K562 (cell line): ENCODE data around the gene IFFO2. TPM values are rescaled to one million over a fixed set of nuclear protein-coding genes. Genes with fewer than 3 reads are reported as not detected.

Source experiments
- ARID1B ChIP-seq: fragments of 450-650 bp; IDR thresholded peaks from 2 replicates; pipeline ENCODE4 v1.6.1; 2016; ENCODE audit warnings: antibody characterized with exemption, mild to moderate bottlenecking, inconsistent platforms
- CREM ChIP-seq: IDR thresholded peaks from 2 replicates; pipeline ENCODE4 v1.6.1; 2014; ENCODE audit warnings: antibody characterized with exemption, low read depth
- NRF1 ChIP-seq, 2 experiments: fragments of 450-650 bp; IDR thresholded peaks in 1 of 2; conservative IDR thresholded peaks in 1 of 2; 2 replicates each; pipeline ENCODE4 v1.6.1; 2014; ENCODE audit warnings: mild to moderate bottlenecking in 2 of 2
- SIN3A ChIP-seq, 2 experiments: fragments of 150-350 bp in 1 of 2; IDR thresholded peaks; 2 replicates each; pipeline ENCODE4 v1.6.1; 2011 to 2016; ENCODE audit warnings: borderline replicate concordance in 2 of 2, low read depth in 2 of 2, low read length in 2 of 2, mild to moderate bottlenecking in 2 of 2, moderate library complexity in 2 of 2; ENCODE audit not compliant: control insufficient read depth in 1 of 2
- ZBTB7A ChIP-seq: IDR thresholded peaks from 2 replicates; pipeline ENCODE4 v1.6.1; 2011; ENCODE audit warnings: low read depth, mild to moderate bottlenecking, low read length, moderate library complexity, borderline replicate concordance; ENCODE audit not compliant: control insufficient read depth
- polyA plus RNA-seq, 8 experiments: library from polyadenylated mRNA; depleted of rRNA in 4 of 8; stranded (reverse) in 5 of 8; unstranded in 3 of 8; fragments of >200 nt; fragmentation: Nextera tagmentation in 2 of 8; fragmentation: Illumina TruSeq in 1 of 8; extraction: Ambion mirVana in 2 of 8; extraction: Trizol in 1 of 8; gene quantifications; 2 replicates each; pipeline versions ENCODE4 v1.2.1 to v1.2.3, GENCODE V29; 2011 to 2014; ENCODE audit warnings: inconsistent platforms in 1 of 8, missing spikeins in 1 of 8
- total RNA-seq, 7 experiments: library from RNA; depleted of rRNA in 6 of 7; stranded (reverse); fragments of >200 nt in 6 of 7; fragmentation: Illumina TruSeq in 2 of 7; extraction: Trizol in 2 of 7; gene quantifications; 2 replicates each; pipeline versions ENCODE4 v1.2.1 to v1.2.3, GENCODE V29; 2011 to 2021; ENCODE audit warnings: low replicate concordance in 1 of 7
- TF ChIP-seq, protein P1 (sequence below): sonication (generic); formaldehyde crosslinking; IDR thresholded peaks from 2 replicates; pipeline ENCODE4 v1.8.0; 2023; ENCODE audit warnings: mild to moderate bottlenecking, missing genetic modification reagents
- TF ChIP-seq, protein P2 (sequence below): fragments of 200-800 bp; sonication (Bioruptor generic); IDR thresholded peaks from 2 replicates; pipeline ENCODE4 v1.6.1; 2017; ENCODE audit warnings: missing genetic modification characterization, missing compliant biosample characterization
- TF ChIP-seq, protein P3 (sequence below), 2 experiments: fragments of 450-650 bp in 1 of 2; sonication (generic) in 1 of 2; formaldehyde crosslinking in 1 of 2; IDR thresholded peaks in 1 of 2; conservative IDR thresholded peaks in 1 of 2; 2 replicates each; pipeline versions ENCODE4 v1.6.1 to v1.8.1; 2016 to 2023; ENCODE audit warnings: mild to moderate bottlenecking in 2 of 2, moderate library complexity in 2 of 2, inconsistent platforms in 1 of 2, missing genetic modification reagents in 1 of 2
- TF ChIP-seq, protein P4 (sequence below): fragments of 450-650 bp; formaldehyde crosslinking; IDR thresholded peaks from 2 replicates; pipeline ENCODE4 v1.4.0; 2020; ENCODE audit warnings: mild to moderate bottlenecking, moderate library complexity

IFFO2 gene
- total and polyA plus RNA-seq, 9 of the 15 experiments (the other 6 are each of a cell fraction or from before 2014, with no cell fraction given), result 0.15 to 1.0 (median 0.44) TPM; not detected in 2

DNA sequence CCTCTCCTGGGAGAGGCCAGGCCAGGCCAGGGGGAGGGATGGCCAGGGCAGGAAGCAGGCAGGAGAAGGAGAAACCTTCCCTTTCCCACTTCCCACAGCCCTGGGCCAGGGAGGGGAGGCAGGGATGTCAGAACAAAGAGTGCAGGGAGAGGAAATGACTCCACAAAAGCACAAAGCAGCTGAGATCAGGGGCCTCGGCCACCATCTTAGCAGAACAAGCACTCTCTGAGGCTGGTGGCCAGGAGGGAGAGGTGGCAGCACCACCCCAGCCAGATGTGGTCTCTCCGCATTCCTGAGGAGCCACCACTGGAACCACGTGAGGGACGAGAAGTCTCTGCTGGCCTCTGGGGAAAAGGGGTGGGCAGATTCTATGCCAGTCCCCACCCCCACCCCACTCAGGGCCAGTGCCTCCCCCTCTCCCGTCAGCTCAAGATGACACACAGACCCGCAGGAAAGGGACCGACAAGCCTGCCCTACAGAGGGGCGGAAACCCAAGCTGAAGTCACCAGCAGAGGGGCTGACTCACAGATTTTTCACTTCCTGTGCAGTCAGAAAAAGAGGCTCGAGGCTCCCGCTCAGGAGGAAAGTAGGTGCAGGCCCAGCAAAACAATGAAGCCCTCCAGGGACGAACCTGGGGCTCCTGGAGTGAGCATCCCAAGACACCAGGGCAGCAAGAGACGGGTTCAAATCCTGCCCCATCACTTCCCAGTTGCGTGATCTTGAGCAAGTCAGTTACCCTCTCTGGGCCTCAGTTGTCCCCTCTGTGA is 30.0 kb downstream of the IFFO2 start (continued):
- TF ChIP-seq, protein P1, sequence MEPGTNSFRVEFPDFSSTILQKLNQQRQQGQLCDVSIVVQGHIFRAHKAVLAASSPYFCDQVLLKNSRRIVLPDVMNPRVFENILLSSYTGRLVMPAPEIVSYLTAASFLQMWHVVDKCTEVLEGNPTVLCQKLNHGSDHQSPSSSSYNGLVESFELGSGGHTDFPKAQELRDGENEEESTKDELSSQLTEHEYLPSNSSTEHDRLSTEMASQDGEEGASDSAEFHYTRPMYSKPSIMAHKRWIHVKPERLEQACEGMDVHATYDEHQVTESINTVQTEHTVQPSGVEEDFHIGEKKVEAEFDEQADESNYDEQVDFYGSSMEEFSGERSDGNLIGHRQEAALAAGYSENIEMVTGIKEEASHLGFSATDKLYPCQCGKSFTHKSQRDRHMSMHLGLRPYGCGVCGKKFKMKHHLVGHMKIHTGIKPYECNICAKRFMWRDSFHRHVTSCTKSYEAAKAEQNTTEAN, result no peak
- TF ChIP-seq ARID1B (peak; percentile 10; the same call in 1 of the 2 replicates), ZBTB7A (peak; percentile 59; the same call in 1 of the 2 replicates), SIN3A (IDR thresholded peaks at IDR 0.05; ENCODE audit: borderline replicate concordance in 2 of 2, control insufficient read depth in 1 of 2, low read depth in 2 of 2, low read length in 2 of 2) (no peak), NRF1 (conservative IDR thresholded peaks at IDR 0.05 in 1 of 2, IDR thresholded peaks at IDR 0.05 in 1 of 2) (no peak), CREM (peak; percentile 60)
- TF ChIP-seq, protein P2, sequence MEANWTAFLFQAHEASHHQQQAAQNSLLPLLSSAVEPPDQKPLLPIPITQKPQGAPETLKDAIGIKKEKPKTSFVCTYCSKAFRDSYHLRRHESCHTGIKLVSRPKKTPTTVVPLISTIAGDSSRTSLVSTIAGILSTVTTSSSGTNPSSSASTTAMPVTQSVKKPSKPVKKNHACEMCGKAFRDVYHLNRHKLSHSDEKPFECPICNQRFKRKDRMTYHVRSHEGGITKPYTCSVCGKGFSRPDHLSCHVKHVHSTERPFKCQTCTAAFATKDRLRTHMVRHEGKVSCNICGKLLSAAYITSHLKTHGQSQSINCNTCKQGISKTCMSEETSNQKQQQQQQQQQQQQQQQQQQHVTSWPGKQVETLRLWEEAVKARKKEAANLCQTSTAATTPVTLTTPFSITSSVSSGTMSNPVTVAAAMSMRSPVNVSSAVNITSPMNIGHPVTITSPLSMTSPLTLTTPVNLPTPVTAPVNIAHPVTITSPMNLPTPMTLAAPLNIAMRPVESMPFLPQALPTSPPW (CRISPR knock-in tag), result peak; percentile 66
- TF ChIP-seq, protein P3, sequence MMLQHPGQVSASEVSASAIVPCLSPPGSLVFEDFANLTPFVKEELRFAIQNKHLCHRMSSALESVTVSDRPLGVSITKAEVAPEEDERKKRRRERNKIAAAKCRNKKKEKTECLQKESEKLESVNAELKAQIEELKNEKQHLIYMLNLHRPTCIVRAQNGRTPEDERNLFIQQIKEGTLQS (IDR thresholded peaks at IDR 0.05), result peak; percentile 71
- TF ChIP-seq, protein P3 (CRISPR knock-in tag; conservative IDR thresholded peaks at IDR 0.05), result no peak
- TF ChIP-seq, protein P4, sequence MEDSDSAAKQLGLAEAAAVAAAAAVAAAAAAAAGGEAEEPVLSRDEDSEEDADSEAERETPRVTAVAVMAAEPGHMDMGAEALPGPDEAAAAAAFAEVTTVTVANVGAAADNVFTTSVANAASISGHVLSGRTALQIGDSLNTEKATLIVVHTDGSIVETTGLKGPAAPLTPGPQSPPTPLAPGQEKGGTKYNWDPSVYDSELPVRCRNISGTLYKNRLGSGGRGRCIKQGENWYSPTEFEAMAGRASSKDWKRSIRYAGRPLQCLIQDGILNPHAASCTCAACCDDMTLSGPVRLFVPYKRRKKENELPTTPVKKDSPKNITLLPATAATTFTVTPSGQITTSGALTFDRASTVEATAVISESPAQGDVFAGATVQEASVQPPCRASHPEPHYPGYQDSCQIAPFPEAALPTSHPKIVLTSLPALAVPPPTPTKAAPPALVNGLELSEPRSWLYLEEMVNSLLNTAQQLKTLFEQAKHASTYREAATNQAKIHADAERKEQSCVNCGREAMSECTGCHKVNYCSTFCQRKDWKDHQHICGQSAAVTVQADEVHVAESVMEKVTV, result no peak
